OCI-LY1 (cell line): ENCODE results near the gene USP34.

Source experiments
- EZH2 ChIP-seq: fragments of 200-600 bp; sonication (generic), shearing (Covaris generic); IDR thresholded peaks from 2 replicates; pipeline ENCODE4 v1.8.0; 2017; ENCODE audit warnings: borderline replicate concordance, mixed run types, mild to moderate bottlenecking, antibody characterized with exemption, low read length, moderate library complexity, mixed read lengths
- TF ChIP-seq, protein P1 (sequence below): fragments of 200-600 bp; sonication (generic), shearing (Covaris generic); IDR thresholded peaks from 2 replicates; pipeline ENCODE4 v1.5.1; 2017; ENCODE audit warnings: mild to moderate bottlenecking, antibody characterized with exemption, low read length, moderate library complexity, mixed read lengths

DNA sequence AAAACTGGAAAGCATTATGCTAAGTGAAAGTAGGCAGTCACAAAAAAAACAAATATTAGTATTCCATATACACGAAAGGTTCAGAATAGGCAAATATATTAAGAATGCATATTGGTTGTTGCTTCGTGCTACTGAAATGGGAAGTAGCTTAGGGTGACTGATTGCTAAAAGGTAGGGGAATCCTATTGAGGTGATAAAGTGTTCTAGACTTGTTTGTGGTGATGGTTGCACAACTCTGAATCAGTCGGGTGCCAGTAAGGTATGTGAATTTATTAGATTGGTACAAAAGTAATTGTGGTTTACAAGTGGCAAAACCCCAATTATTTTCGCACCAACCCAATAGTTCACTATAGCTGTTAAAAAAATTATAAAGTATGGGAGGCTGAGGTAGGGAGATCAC is 20.7 kb downstream of the USP34 start:
- TF ChIP-seq, protein P1, sequence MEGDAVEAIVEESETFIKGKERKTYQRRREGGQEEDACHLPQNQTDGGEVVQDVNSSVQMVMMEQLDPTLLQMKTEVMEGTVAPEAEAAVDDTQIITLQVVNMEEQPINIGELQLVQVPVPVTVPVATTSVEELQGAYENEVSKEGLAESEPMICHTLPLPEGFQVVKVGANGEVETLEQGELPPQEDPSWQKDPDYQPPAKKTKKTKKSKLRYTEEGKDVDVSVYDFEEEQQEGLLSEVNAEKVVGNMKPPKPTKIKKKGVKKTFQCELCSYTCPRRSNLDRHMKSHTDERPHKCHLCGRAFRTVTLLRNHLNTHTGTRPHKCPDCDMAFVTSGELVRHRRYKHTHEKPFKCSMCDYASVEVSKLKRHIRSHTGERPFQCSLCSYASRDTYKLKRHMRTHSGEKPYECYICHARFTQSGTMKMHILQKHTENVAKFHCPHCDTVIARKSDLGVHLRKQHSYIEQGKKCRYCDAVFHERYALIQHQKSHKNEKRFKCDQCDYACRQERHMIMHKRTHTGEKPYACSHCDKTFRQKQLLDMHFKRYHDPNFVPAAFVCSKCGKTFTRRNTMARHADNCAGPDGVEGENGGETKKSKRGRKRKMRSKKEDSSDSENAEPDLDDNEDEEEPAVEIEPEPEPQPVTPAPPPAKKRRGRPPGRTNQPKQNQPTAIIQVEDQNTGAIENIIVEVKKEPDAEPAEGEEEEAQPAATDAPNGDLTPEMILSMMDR: no peak
- TF ChIP-seq EZH2: no peak
